Peyer's patch (tissue), 4 donors: Measurements from ENCODE around the gene LIG3. TPM values are rescaled to one million over a fixed set of nuclear protein-coding genes. Genes with fewer than 3 reads are reported as not detected.

Experiments
- DNase-seq, 3 donors: peaks; one replicate each; pipeline ENCODE4 v3.0.0-alpha.2; 2017 to 2019
- H3K27ac ChIP-seq, 4 donors: fragments of 200-600 bp; sonication (generic); one replicate each; pipeline ENCODE4 v1.5.1; 2016 to 2019
- H3K27me3 ChIP-seq, 2 donors: fragments of 200-600 bp; sonication (generic); one replicate each; pipeline ENCODE4 v1.5.1; 2019
- H3K36me3 ChIP-seq, 3 donors: fragments of 200-600 bp; sonication (generic); one replicate each; pipeline ENCODE4 v1.5.1; 2016 to 2019
- H3K4me1 ChIP-seq, 4 donors: fragments of 200-600 bp; sonication (generic); one replicate each; pipeline ENCODE4 v1.5.1; 2016 to 2019
- H3K4me3 ChIP-seq, 4 donors: fragments of 200-600 bp; sonication (generic); 1 replicate in 3 of 4; 2 replicates in 1 of 4; pipeline ENCODE4 v1.5.1; 2016 to 2019; ENCODE audit warnings: mild to moderate bottlenecking in 1 of 4
- H3K9me3 ChIP-seq, 4 donors: fragments of 200-600 bp; sonication (generic); one replicate each; pipeline ENCODE4 v1.5.1; 2016 to 2019; ENCODE audit warnings: mild to moderate bottlenecking in 1 of 4
- CTCF ChIP-seq, 6 experiments: fragments of 450-650 bp in 4 of 6; fragments of 200-600 bp in 2 of 6; sonication (generic) in 1 of 6; IDR thresholded peaks; one replicate each; pipeline ENCODE4 v1.5.1; 2017 to 2019; ENCODE audit warnings: antibody characterized with exemption in 6 of 6, mild to moderate bottlenecking in 3 of 6, moderate library complexity in 1 of 6
- POLR2A ChIP-seq, 2 donors: fragments of 450-650 bp; IDR thresholded peaks; one replicate each; pipeline ENCODE4 v1.5.1; 2017; ENCODE audit warnings: antibody characterized with exemption in 2 of 2, mild to moderate bottlenecking in 2 of 2, moderate library complexity in 2 of 2
- total RNA-seq, 4 donors: library from RNA; depleted of rRNA; stranded (reverse); fragments of >200 nt; gene quantifications; one replicate each; pipeline ENCODE4 v1.1.0, GENCODE V29; 2016

Gene LIG3
- total RNA-seq, 4 donors from 2014 or later = 19.6 to 82.5 (median 36.3) TPM

DNA sequence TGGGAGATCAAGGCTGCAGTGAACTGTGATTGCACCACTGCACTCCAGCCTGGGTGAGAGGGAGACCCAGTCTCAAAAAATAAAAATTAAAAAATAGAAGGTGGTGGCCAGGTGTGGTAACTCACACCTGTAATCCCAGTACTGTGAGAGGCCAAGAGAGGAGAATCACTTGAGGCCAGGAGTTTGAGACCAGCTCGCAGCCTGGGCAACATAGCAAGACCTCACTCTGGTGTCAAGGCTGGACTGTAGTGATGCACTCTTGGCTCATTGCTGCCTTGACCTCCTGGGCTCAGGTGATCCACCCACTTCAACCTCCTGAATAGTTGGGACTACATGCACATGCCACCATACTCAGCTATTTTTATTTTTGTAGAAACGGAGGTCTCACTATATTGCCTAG, 69.9 kb downstream of the LIG3 start:
- Histone ChIP-seq H3K4me1 (peaks cover 9 to 45% (median 25%) of the 10 kb centered on the region in 4 donors), H3K27me3 (no peaks in the 10 kb centered on the region), H3K27ac (peak overlapping the region; percentile 29 to 80 (median 64)), H3K4me3 (no peak overlapping the region), H3K9me3 (no peaks in the 10 kb centered on the region), H3K36me3 (no peaks in the 10 kb centered on the region)
- TF ChIP-seq POLR2A (IDR thresholded peaks at IDR 0.05) (no peak), CTCF (IDR thresholded peaks at IDR 0.05) (no peak)
- DNase-seq = no peak

DNA sequence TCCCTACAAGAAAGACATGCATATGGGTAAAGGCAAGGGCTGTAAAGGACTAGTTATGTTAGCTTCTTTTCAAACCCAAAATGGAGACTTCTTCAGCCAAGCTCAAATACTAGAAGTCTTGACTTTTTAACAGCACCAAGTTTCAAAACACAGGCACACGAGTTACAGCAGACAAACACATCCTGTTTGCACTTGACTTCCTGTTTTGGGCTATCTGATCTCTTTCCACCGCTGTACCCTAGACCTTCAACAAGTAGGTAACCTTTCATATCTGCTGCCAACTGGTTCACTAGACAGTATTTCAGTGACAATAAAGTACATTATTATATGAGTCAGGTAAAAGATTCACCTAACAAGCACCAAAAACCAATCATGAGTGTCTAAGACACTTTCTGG, 70.9 kb downstream of the LIG3 start:
- Histone ChIP-seq H3K27ac (peak overlapping the region; percentile 55 to 82 (median 76)), H3K27me3 (no peaks in the 10 kb centered on the region), H3K36me3 (no peaks in the 10 kb centered on the region), H3K4me1 (peaks cover 9 to 37% (median 21%) of the 10 kb centered on the region in 4 donors), H3K4me3 (peak overlapping the region in 1 of 4 donors; percentile 28), H3K9me3 (no peaks in the 10 kb centered on the region)
- peak in 1 of 3 donors; percentile 39 for DNase-seq
- no peak for TF ChIP-seq POLR2A (IDR thresholded peaks at IDR 0.05)
- no peak for TF ChIP-seq CTCF (IDR thresholded peaks at IDR 0.05)

DNA sequence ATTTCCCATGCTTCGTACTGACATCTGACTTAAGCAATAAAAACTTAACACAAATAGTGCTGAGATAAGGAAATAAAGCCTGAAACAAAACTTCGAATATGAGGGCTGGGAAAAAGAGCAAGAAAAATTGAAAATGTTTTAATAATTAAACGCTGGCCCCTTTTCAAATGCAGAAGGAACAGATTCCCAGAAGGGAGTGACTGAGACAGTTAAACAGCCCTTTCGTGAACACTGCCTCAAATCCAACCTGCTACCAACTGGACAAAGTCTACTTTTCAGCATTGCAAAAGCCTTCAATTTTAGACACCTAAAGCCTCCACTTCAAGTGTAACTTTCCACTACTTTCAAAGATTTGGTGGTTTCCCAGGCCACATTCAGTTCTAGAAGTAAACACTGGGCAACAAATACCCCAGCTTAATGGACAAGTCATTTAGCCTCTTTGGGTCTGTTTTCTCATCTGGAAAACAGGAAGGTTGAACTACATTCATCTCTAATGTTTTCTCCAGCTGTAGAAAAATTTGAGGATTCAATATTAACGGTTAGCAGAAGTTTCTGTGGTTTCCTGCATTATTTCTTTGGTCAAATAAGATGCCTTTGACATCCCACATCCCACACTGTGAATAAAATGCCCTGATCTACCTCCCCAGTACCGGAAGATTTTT, 71.4 kb downstream of the LIG3 start:
- Histone ChIP-seq H3K4me1 (peaks cover 9 to 36% (median 19%) of the 10 kb centered on the region in 4 donors), H3K27ac (peak overlapping the region; percentile 55 to 82 (median 76)), H3K4me3 (peak overlapping the region in 1 of 4 donors; percentile 28), H3K36me3 (no peaks in the 10 kb centered on the region), H3K27me3 (no peaks in the 10 kb centered on the region), H3K9me3 (no peaks in the 10 kb centered on the region)
- no peak for DNase-seq
- TF ChIP-seq POLR2A (IDR thresholded peaks at IDR 0.05) (no peak), CTCF (IDR thresholded peaks at IDR 0.05) (no peak)

GRCh38 chr17:35052241-35052610, 71.9 kb downstream of the LIG3 start:
- Histone ChIP-seq H3K4me1 (peaks cover 9 to 32% (median 19%) of the 10 kb centered on the region in 4 donors), H3K9me3 (no peaks in the 10 kb centered on the region), H3K27me3 (no peaks in the 10 kb centered on the region), H3K4me3 (no peak overlapping the region), H3K36me3 (no peaks in the 10 kb centered on the region), H3K27ac (peak overlapping the region; percentile 55 to 82 (median 76))
- DNase-seq = no peak
- no peak for TF ChIP-seq POLR2A (IDR thresholded peaks at IDR 0.05)
- TF ChIP-seq CTCF (IDR thresholded peaks at IDR 0.05) = no peak

DNA sequence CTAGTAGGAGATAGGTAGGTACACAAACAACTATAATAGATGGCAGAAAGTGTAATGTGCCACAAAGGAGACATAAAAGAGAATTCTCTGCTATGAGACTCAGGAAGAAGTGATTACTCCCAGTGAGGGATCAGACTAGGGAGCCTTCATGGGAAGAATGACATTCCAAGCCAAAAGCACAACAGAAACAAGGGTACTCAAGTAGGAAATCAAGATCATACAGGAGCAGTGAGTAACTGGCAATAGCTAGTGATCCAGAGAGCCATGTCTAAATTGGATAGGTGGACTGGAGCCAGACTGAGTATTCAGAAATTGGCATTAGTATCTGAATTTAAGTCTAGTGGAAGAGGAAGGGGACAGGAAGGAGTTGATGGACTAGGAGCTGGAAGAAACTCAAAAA, 72.5 kb downstream of the LIG3 start:
- no peaks in the 10 kb centered on the region for H3K36me3 ChIP-seq
- H3K4me3 ChIP-seq = no peak overlapping the region
- peak overlapping the region; percentile 6 to 80 (median 64) for H3K27ac ChIP-seq
- no peaks in the 10 kb centered on the region for H3K27me3 ChIP-seq
- DNase-seq = no peak
- TF ChIP-seq CTCF (IDR thresholded peaks at IDR 0.05) (no peak), POLR2A (IDR thresholded peaks at IDR 0.05) (no peak)
- H3K9me3 ChIP-seq = no peaks in the 10 kb centered on the region
- H3K4me1 ChIP-seq = peaks cover 9 to 30% (median 19%) of the 10 kb centered on the region in 4 donors
